ACC112 (cell line): ENCODE measurements around the gene S100A13.

Experiments
- H2AFZ ChIP-seq: fragments of 200-600 bp; sonication (generic); one replicate; pipeline ENCODE4 v1.6.0; 2017; ENCODE audit warnings: antibody characterized with exemption, low read length; ENCODE audit not compliant: unreplicated experiment
- H3K27ac ChIP-seq: fragments of 200-600 bp; sonication (generic); 2 replicates; pipeline ENCODE4 v1.5.1; 2014; ENCODE audit warnings: low read depth, mild to moderate bottlenecking, antibody characterized with exemption, low read length, moderate library complexity
- H3K27me3 ChIP-seq: fragments of 200-600 bp; sonication (generic); 2 replicates; pipeline ENCODE4 v1.6.1; 2014; ENCODE audit warnings: mild to moderate bottlenecking, antibody characterized with exemption, low read length, moderate library complexity, mixed read lengths; ENCODE audit not compliant: insufficient read depth
- H3K36me3 ChIP-seq: fragments of 200-600 bp; sonication (generic); 2 replicates; pipeline ENCODE4 v1.6.1; 2016; ENCODE audit warnings: mild to moderate bottlenecking, antibody characterized with exemption, low read length, moderate library complexity, mixed read lengths; ENCODE audit not compliant: insufficient read depth
- H3K4me1 ChIP-seq: fragments of 200-600 bp; sonication (generic); one replicate; pipeline ENCODE4 v1.6.1; 2016; ENCODE audit warnings: low read length, mixed read lengths; ENCODE audit not compliant: insufficient read depth, unreplicated experiment, control insufficient read depth
- H3K4me3 ChIP-seq: fragments of 200-600 bp; sonication (generic); 2 replicates; pipeline ENCODE4 v1.5.1; 2014; ENCODE audit warnings: mild to moderate bottlenecking, low read depth, low read length
- H3K79me2 ChIP-seq: fragments of 200-600 bp; sonication (generic); one replicate; pipeline ENCODE4 v1.6.0; 2016; ENCODE audit warnings: low read length; ENCODE audit not compliant: control insufficient read depth, unreplicated experiment, insufficient read depth

S100A13 gene

GRCh38 chr1:153624965-153625611 lies 2.2 kb downstream of the S100A13 start:
- Histone ChIP-seq H3K79me2 (peaks cover 30% of the 10 kb centered on the region), H3K4me1 (peaks cover 18% of the 10 kb centered on the region), H3K27me3 (no peaks in the 10 kb centered on the region), H3K36me3 (no peaks in the 10 kb centered on the region), H2AFZ (no peak overlapping the region), H3K27ac (no peak overlapping the region), H3K4me3 (peak overlapping the region; percentile 88; the same call in 1 of the 2 replicates)

- Histone ChIP-seq H3K27ac (no peak overlapping the region), H3K36me3 (peaks cover 3% of the 10 kb centered on the region), H2AFZ (no peak overlapping the region), H3K79me2 (peaks cover 30% of the 10 kb centered on the region), H3K4me1 (peaks cover 18% of the 10 kb centered on the region), H3K4me3 (no peak overlapping the region), H3K27me3 (no peaks in the 10 kb centered on the region)
Measured at GRCh38 chr1:153623101-153623500, 4.2 kb downstream of the S100A13 start.

GRCh38 chr1:153619171-153619570 lies 8.1 kb downstream of the S100A13 start:
- H3K4me3 ChIP-seq, result no peak overlapping the region
- H3K36me3 ChIP-seq, result peaks cover 3% of the 10 kb centered on the region
- no peak overlapping the region for H3K27ac ChIP-seq
- peaks cover 7% of the 10 kb centered on the region for H3K79me2 ChIP-seq
- peaks cover 25% of the 10 kb centered on the region for H3K4me1 ChIP-seq
- no peak overlapping the region for H2AFZ ChIP-seq
- H3K27me3 ChIP-seq, result no peaks in the 10 kb centered on the region

GRCh38 chr1:153617663-153618062 lies 9.6 kb downstream of the S100A13 start:
- H3K4me1 ChIP-seq, result peaks cover 34% of the 10 kb centered on the region
- no peak overlapping the region for H2AFZ ChIP-seq
- peaks cover 3% of the 10 kb centered on the region for H3K36me3 ChIP-seq

GRCh38 chr1:153616917-153617311 lies 10.4 kb downstream of the S100A13 start:
- Histone ChIP-seq H3K27ac (no peak overlapping the region), H2AFZ (no peak overlapping the region), H3K27me3 (no peaks in the 10 kb centered on the region), H3K4me1 (peaks cover 34% of the 10 kb centered on the region), H3K4me3 (no peak overlapping the region), H3K36me3 (peaks cover 3% of the 10 kb centered on the region), H3K79me2 (peaks cover 17% of the 10 kb centered on the region)

More at GRCh38 chr1:153617663-153618062, 9.6 kb downstream of the S100A13 start:
- no peak overlapping the region for H3K4me3 ChIP-seq
- H3K79me2 ChIP-seq, result peaks cover 10% of the 10 kb centered on the region
- H3K27me3 ChIP-seq, result no peaks in the 10 kb centered on the region
- H3K27ac ChIP-seq, result peak overlapping the region; percentile 10; the same call in 1 of the 2 replicates

GRCh38 chr1:153616144-153616916 lies 11.0 kb downstream of the S100A13 start, which contains the start of gene S100A14:
Gene S100A14, minus strand, starts transcription at chr1:153616325. Its CDS starts 467 bp downstream, at chr1:153615858.
- Histone ChIP-seq H3K36me3 (peaks cover 3% of the 10 kb centered on the region), H3K79me2 (peaks cover 23% of the 10 kb centered on the region), H3K4me3 (no peak within 1 kb of the TSS), H2AFZ (no peak within 1 kb of the TSS), H3K27ac (0 out of 2 replicates have a peak within 1 kb of the TSS, but pooled peaks have one; percentile 5), H3K4me1 (peaks cover 34% of the 10 kb centered on the region), H3K27me3 (no peaks in the 10 kb centered on the region)

- H3K4me1 ChIP-seq, result peaks cover 39% of the 10 kb centered on the region
- H3K27ac ChIP-seq, result no peak overlapping the region
- H3K27me3 ChIP-seq, result no peaks in the 10 kb centered on the region
Measured at GRCh38 chr1:153615406-153615805, 11.9 kb downstream of the S100A13 start.

GRCh38 chr1:153614906-153615305 lies 12.4 kb downstream of the S100A13 start:
- Histone ChIP-seq H3K4me1 (peaks cover 44% of the 10 kb centered on the region), H3K79me2 (peaks cover 35% of the 10 kb centered on the region), H2AFZ (no peak overlapping the region), H3K27me3 (no peaks in the 10 kb centered on the region), H3K27ac (no peak overlapping the region), H3K36me3 (peaks cover 3% of the 10 kb centered on the region), H3K4me3 (no peak overlapping the region)

More at GRCh38 chr1:153615406-153615805, 11.9 kb downstream of the S100A13 start:
- Histone ChIP-seq H3K4me3 (no peak overlapping the region), H2AFZ (no peak overlapping the region), H3K79me2 (peaks cover 30% of the 10 kb centered on the region), H3K36me3 (peaks cover 3% of the 10 kb centered on the region)

GRCh38 chr1:153614189-153614900 lies 13.0 kb downstream of the S100A13 start:
- H3K79me2 ChIP-seq, result peaks cover 41% of the 10 kb centered on the region
- H3K27ac ChIP-seq, result no peak overlapping the region
- H3K36me3 ChIP-seq, result peaks cover 3% of the 10 kb centered on the region; the same call in 1 of the 2 replicates
- H3K27me3 ChIP-seq, result no peaks in the 10 kb centered on the region
- H3K4me1 ChIP-seq, result peaks cover 50% of the 10 kb centered on the region
- no peak overlapping the region for H2AFZ ChIP-seq
- no peak overlapping the region for H3K4me3 ChIP-seq

GRCh38 chr1:153613406-153613805 lies 13.9 kb downstream of the S100A13 start:
- H2AFZ ChIP-seq, result peak overlapping the region; percentile 67
- no peaks in the 10 kb centered on the region for H3K27me3 ChIP-seq
- peaks cover 55% of the 10 kb centered on the region for H3K4me1 ChIP-seq
- H3K79me2 ChIP-seq, result peaks cover 50% of the 10 kb centered on the region
- peak overlapping the region; percentile 74; the same call in 1 of the 2 replicates for H3K27ac ChIP-seq
- H3K36me3 ChIP-seq, result 0 out of 2 replicates have a peak, but pooled peaks cover 3% of the 10 kb centered on the region
- H3K4me3 ChIP-seq, result peak overlapping the region; percentile 93
